A549 (cell line): Measurements from ENCODE around the gene FAHD1.

Experiments used
- CEBPB ChIP-seq, 2 experiments: fragments of >200 bp in 1 of 2; sonication (Bioruptor Twin) in 1 of 2; formaldehyde crosslinking in 1 of 2; IDR thresholded peaks; 2 replicates each; pipeline ENCODE4 v1.6.1; 2012 to 2016
- CTCF ChIP-seq: fragments of >200 bp; sonication (Bioruptor Twin); formaldehyde crosslinking; IDR thresholded peaks from 3 replicates; pipeline ENCODE4 v1.5.1; 2016
- EHMT2 ChIP-seq: fragments of 200-600 bp; sonication (generic); IDR thresholded peaks from 2 replicates; pipeline ENCODE4 v1.6.1; 2016; ENCODE audit warnings: antibody characterized with exemption, low read depth, mild to moderate bottlenecking, moderate library complexity
- GATA3 ChIP-seq: IDR thresholded peaks from 2 replicates; pipeline ENCODE4 v1.6.1; 2012; ENCODE audit warnings: borderline replicate concordance
- JUN ChIP-seq, 2 experiments: fragments of >200 bp; sonication (Bioruptor Twin); formaldehyde crosslinking; IDR thresholded peaks; 2 replicates in 1 of 2; 3 replicates in 1 of 2; pipeline ENCODE4 v1.6.1; 2016 to 2017
- POLR2A ChIP-seq: IDR thresholded peaks from 2 replicates; pipeline ENCODE4 v1.6.1; 2012; ENCODE audit warnings: mild to moderate bottlenecking, low read length
- RAD21 ChIP-seq, 2 experiments: fragments of >200 bp in 1 of 2; sonication (Bioruptor Twin) in 1 of 2; formaldehyde crosslinking in 1 of 2; IDR thresholded peaks in 1 of 2; conservative IDR thresholded peaks in 1 of 2; 2 replicates in 1 of 2; 3 replicates in 1 of 2; pipeline ENCODE4 v1.6.1; 2012 to 2018; ENCODE audit warnings: inconsistent platforms in 1 of 2
- RARB ChIP-seq: fragments of 250-450 bp; sonication (Bioruptor Pico); IDR thresholded peaks from 2 replicates; pipeline ENCODE4 v1.8.0; 2021; ENCODE audit warnings: mild to moderate bottlenecking, moderate library complexity
- RFX5 ChIP-seq: fragments of 450-650 bp; IDR thresholded peaks from 2 replicates; pipeline ENCODE4 v1.7.1; 2014; ENCODE audit warnings: antibody characterized with exemption, mild to moderate bottlenecking, moderate library complexity

GRCh38 chr16:1865902-1866690 is 39.1 kb downstream of the FAHD1 start:
- TF ChIP-seq CTCF (peak; percentile 30; the same call in 2 of the 3 replicates), GATA3 (no peak), RARB (CRISPR knock-in tag) (no peak), RAD21 (conservative IDR thresholded peaks at IDR 0.05 in 1 of 2, IDR thresholded peaks at IDR 0.05 in 1 of 2) (peak; percentile 52; a peak in 4 of 5 replicates), POLR2A (no peak), JUN (IDR thresholded peaks at IDR 0.05) (no peak), CEBPB (IDR thresholded peaks at IDR 0.05) (no peak), EHMT2 (no peak), RFX5 (no peak)
